Hindlimb muscle (tissue), 1 donor: ENCODE results near the gene NSRP1. TPM values are rescaled to one million over a fixed set of nuclear protein-coding genes. Genes with fewer than 3 reads are reported as not detected.
"Not testable (repeated sequence)": the region's sequence is repeated elsewhere in the genome, so short reads cannot be mapped to it uniquely, and the experiment has no call there.

Experiments
- DNase-seq: peaks from one replicate; pipeline ENCODE4 v3.0.0-alpha.2; 2013
- polyA plus RNA-seq: library from polyadenylated mRNA; unstranded; fragments of 120-200 nt; gene quantifications from one replicate; pipeline ENCODE4 v1.2.1, GENCODE V29; 2013; ENCODE audit not compliant: insufficient read length

Gene NSRP1
- polyA plus RNA-seq, 1 donor: 25.8 TPM

DNA sequence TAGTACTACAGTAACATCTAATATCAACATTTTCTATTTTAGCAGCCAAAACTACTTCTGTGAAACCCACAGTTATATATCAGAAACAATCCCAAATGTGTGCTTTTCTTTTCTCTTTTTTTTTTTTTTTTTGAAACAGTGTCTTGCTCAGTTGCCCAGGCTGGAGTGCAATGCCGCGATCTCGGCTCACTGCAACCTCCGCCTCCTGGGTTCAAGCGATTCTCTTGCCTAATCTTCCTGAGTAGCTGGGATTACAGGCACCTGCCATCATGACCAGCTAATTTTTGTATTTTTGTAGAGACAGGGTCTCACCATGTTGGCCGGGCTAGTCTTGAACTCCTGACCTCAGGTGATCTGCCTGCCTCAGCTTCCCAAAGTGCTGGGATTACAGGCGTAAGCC, 2.0 kb downstream of the NSRP1 start:
- not testable (repeated sequence) for DNase-seq

DNA sequence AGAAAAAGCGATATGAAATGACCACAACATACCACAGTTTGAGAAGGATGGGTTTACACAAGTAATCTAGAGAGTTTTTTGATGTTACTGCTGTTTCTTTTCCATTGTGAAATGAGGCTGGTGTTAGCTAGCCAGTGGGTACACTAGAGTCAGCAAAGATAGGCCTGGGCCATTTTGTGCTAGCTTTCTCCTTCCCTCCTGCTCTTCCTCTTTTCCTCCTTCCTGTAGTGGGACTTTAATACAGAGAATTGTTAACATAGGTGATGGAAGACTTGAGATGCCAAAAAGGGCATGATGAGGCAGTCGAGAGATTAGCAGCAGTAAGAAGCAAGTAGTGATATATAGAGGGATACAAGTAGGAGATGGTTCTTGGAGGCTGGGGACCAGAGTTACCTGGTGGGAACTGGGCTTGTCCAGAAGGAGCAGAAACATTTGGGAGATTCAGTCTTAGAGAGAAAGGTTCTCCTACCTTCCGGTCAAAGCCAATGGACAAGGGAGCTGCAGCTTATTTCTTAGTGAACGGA, 7.7 kb downstream of the NSRP1 start:
- no peak for DNase-seq

DNA sequence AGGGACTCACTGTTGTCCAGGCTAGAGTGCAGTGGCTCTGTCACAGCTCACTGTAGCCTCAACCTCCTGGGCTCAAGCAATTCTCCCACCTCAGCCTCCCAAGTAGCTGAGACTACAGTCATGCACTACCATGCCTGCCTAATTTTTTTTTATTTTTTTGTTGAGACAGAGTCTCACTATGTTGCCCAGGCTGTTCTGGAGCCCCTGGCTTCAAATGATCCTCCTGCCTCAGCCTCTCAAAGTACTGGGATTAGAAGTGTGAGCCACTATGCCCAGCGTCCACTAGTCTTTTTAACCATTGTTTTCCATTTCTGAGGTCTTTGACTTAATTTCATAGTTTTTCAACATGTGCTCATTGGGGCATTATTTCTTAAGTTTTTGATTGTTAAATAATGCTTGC, 13.5 kb downstream of the NSRP1 start:
- DNase-seq: no peak

DNA sequence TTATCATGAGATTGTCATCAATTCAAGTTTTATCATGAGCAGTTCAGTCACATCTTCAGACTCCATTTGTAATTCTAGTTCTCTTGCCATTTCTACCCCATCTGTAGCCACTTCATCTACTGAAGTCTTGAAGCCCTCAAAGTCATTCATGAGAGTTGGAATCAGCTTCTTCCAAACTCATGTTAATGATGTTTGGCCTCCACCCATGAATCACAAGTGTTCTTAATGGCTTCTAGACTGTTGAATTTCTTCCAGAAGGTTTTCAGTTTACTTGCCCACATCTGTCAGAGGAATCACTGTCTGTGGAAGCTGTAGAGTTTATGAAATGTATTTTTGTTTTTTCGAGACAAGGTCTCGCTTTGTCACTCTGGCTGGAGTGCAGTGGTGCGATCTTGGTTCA, 16.0 kb downstream of the NSRP1 start:
- DNase-seq: no peak

DNA sequence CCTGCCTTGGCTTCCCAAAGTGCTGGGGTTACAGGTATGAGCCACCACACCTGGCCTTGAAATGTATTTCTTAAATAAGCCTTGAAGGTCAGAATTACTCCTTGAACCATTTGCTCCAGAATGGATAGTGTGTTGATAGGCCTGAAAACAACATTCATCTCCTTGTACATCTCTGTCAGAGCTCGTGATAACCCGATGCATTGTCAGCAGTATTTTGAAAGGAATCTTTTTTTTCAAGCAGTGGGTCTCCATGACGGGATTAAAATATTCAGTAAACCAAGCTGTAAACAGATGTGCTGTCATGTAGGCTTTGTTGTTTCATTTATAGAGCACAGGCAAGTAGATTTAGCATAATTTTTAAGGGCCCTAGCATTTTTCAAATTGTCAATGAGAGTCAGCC, 16.6 kb downstream of the NSRP1 start:
- no peak for DNase-seq

DNA sequence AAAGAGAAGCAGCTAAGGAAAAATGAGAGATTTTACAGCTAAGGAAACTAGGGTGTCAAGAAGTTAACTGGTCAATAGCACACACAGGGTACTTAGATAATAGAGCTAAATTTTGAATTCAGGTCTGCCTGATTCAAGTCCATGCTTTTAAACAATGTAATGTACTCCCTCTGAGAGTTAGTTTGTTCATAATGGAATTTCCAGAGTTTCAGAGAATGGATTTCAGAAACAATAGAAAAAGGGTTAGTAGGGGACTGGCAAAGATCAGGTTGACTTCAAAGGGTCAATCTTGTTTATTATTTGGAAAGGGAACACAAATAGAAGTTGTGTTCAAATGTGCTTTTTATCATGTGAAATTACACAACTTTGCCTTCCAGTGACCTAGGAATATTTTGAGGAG, 17.9 kb downstream of the NSRP1 start:
- DNase-seq: no peak

DNA sequence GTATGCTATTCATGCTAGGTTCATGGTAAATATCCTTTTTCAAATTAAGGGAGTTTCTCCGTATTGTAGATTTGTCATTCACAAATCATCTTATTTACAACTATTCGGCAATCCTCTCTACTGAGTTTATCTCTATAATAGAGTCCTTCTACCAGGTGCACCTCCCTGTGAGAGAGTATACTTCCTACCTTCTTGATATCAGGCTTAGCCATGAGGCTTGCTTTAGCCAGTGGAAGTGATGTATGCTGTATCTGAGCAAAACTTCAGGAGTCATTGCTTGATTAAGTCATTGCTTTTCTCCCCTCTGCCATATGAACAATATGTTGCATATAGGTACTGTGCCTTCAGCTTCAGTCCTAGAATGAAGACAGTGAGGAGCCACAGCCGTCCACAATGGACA, 20.5 kb downstream of the NSRP1 start:
- no peak for DNase-seq

DNA sequence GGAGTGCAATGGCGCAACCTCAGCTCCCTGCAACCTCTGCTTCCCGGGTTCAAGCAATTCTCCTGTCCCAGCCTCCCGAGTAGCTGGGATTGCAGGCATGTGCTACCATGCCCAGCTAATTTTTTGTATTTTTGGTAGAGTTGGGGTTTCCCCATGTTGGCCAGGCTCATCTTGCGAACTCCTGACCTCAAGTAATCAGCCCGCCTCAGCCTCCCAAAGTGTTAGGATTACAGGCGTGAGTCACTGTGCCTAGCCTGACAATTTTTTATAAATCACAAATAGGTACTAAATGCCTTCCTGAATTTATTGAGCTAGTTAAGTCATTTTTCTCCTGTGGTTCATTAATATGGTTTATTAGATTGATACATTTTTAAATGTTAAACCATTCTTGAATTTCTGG, 31.2 kb downstream of the NSRP1 start:
- DNase-seq: not testable (repeated sequence)

DNA sequence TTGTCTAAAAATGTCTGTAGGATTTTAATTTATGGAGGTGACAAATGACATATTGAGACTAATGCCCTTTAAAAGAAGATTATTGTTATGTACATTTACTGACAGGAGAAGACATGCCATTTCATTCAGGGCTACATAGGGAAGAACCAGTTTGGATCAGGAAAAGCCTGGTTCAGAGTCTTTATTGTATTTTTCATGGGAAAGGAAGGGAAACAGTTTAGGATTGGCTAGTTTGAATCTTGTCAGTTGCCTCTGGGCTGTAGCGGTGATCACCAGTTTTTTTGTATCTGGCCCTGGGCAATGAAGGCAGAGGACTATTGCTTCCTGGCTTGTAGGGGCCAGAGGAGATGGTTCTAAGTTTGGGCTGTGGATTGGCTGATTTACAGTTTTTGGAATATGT, 31.8 kb downstream of the NSRP1 start:
- DNase-seq: no peak

DNA sequence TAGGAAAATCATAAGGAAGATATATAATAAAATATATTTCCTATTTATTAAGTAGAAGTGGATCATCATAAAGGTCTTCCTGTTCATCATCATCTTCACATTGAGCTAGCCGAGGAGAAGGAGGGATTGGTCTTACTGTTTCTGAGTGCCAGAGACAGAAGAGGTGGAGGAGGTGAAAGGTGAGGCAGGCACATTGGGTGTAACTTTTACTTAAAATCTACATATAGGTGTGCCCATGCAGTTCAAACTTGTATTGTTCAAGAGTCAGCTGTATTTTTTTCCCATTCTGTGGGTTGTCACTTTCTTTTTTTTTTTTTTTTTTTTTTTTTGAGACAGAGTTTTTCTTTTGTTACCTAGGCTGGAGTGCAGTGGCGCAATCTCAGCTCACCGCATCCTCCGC, 34.9 kb downstream of the NSRP1 start:
- no peak for DNase-seq

DNA sequence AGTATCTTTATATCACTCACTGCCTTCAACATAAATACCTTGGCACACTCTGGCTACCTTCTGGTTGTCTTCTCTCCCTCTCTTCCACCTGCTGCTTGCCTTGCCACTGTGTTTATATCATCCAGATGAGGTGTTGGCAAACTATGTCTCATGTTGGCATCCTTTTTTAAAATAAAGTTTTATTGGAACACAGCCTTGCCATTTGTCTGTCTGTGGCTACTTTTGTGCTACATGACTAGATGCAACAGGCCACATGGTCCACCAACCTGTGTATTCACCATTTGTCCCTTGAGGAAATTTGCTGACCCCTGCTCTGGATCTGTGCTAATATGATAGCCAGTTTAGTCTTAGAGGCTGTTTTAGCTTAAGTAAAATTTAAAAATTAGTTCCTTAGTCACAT, 36.8 kb downstream of the NSRP1 start:
- no peak for DNase-seq

DNA sequence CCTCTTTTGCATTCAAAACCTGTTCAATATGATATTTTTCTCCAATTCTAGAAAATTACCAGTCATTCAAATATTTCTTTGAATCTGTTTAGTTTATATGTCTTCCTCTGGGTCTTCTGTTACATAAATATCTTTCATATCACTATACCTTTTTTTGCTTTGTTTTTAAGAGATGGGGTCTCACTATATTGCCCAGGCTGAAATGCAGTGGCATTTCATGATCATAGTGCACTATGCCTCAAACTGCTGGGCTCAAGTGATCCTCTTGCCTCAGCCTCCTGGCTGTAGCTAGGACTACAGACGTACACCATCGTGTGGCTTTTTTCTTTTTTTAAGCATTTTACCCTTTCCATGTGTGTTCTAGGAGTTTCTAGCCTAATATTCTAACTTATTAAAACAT, 38.8 kb downstream of the NSRP1 start:
- DNase-seq: no peak

DNA sequence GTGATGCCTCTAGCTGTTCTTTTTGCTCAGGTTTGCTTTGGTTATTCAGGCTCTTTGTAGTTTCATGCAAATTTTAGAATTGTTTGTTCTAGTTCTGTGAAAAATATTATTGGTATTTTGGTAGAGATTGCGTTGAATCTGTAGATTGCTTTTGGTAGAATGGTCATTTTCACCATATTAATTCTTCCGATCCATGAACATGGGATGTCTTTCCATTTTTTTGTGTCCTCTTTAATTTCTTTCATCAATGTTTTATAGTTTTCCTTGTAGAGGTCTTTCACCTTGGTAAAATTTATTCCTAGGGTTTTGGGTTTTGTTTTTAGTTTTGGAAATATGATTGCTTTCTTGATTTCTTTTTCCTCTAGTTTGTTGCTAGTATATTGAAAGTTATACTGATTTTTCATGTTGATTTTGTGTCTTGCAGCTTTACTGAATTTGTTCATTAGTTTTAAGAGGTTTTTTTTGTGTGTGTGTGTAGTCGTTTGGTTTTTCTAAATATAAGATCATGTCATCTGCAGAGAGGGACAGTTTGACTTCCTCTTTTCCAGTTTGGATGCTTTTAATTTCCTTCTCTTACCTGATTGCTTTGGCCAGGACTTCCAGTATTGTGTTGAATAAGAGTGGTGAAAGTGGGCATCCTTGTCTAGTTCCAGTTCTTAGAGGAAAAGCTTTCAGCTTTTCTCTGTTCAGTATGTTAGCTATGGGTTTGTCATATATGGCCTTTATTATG, 42.4 kb downstream of the NSRP1 start:
- no peak for DNase-seq

DNA sequence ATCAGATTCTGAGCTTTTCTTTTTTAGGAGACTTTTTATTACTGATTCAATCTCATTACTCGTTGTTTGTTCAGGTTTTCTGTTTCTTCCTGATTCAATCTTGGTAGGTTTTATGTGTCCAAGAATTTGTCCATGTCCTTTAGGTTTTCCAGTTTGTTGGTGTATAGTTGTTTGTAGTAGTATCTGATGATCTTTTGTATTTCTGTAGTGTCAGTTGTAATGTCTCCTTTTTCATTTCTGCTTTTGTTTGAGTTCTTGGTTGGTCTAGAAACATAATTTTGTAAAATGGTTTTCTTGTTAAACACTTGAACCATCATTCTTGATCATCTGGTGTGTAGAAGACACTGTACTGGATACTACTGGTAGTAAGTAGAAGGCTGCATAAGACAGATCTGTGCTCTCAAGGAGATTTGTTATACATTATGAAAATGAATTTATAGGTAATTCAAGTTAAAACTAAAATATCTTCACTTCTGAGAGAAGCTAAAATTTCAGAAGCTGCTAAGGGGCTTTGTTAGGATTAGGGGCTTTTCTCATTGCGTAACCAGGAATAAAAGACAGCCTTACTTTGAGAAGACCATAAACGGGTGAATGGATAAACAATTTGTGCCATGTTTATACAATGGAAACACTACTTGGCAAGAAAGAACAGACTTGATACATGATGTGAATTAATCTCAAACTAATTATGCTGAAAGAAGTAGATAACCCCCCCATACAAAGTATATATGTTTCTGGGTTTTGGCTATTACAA, 44.0 kb downstream of the NSRP1 start:
- no peak for DNase-seq

DNA sequence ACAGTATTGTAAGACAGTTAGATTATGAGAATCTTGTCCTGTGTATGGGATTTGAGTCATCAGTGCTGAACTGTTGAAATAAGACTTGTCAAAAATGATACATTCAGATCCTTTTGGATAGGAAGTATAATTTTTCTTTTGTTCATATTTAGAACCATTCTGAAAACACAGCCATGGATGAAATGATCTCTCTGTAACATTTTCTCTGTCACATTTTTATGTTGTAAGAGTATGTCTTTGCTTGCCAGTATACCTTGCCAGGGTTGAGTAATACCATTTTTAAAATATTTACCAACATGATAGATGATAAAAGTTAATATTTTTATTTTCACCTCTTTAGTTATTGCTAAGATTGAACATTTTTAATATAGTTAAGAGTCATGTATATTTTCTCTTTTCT, 45.0 kb downstream of the NSRP1 start:
- no peak for DNase-seq

DNA sequence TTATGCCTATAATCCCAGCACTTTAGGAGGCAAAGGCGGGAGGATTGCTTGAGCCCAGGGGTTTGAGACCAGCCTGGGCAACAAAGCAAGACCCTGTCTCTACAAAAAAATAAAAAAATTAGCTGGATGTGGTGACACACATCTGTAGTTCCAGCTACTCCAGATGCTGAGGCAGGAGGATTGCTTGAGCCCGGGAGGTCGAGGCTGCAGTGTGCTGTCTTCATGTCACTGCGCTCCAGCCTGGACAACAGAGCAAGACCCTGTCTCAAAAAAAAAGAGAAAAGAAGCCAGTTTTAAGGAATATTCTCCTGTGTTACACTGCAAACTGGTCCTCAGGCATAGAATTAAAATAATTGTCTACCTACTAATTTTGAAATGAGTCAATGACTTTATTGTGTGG, 47.9 kb downstream of the NSRP1 start:
- DNase-seq: no peak

DNA sequence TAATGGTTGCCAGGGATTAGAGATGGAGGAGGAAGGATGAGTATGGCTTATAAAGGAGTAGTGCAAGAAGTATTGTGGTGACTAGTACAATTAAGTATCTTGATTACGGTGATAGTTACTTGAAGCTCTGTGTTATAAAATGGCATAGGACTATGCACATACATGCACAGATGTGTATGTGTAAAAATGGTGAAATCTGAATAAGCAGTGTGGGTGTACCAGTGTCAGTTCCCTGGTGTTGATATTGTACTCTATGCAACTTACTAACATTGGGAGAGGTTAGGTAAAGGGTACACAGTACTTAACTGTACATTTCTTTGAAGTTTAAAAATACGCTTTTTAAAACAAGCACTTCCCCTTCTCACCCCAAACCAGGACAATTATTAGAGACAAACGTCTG, 48.5 kb downstream of the NSRP1 start:
- DNase-seq: no peak

DNA sequence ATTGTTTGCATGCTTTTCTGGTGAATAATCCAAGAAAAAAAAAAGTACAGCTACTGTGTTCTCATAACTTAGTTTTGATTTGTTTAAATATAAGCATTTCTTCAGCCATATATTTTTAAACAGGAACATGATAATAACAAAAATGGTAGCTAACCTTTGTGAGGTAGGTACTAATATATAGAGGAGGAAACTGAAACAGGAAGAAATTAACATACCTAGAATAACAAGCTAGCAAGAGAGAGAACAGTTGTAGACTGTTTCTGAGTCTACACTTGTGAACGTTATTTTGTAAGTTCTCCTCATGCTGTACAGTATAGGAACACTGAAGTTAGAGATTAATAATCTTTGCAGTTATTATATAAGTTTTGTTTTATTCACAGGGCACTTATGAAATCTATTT, 49.3 kb downstream of the NSRP1 start:
- no peak for DNase-seq

DNA sequence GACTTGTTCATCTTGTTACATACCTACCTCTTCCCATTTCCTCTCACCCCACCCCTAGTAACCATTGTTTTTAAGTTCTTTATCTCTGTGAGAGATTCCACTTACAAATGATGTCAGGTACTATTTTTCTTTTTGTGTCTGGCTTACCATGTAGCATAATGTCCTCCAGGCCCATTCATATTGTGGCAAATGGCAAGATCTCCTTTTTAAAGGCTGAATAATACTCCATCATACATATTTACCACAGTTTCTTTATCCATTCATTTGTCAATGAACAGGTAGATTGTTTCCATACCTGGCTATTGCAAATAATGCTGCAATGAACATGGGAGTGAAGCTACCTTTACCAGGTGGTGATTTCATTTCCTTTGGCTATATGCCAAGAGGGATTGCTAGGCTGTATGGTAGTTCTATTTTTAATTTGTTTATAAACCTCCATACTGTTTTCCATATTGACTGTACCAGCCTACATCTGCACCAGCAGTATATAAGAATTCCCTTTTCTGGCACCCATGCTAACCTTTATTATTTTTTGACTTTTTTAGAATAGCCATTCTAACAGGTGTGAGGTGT, 53.9 kb downstream of the NSRP1 start:
- no peak for DNase-seq

DNA sequence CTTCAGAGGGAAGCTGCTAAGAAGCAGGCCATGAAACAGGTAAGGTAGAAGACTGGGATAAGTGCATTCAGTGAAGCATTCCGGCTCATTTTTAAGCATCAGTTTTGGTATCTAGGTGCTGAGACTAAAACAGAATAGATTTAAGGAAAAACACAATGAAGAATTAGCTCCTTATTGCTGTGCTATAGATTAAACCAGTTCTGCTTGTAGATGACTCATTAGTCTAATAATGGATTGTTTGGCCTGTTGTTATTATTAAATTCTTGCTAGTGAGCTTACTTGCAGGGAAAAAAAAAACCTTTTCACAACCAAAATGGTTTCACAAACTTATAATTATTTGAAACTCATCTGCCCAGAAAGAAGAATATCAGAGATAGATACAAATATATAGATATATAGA, 55.9 kb downstream of the NSRP1 start:
- DNase-seq: no peak

DNA sequence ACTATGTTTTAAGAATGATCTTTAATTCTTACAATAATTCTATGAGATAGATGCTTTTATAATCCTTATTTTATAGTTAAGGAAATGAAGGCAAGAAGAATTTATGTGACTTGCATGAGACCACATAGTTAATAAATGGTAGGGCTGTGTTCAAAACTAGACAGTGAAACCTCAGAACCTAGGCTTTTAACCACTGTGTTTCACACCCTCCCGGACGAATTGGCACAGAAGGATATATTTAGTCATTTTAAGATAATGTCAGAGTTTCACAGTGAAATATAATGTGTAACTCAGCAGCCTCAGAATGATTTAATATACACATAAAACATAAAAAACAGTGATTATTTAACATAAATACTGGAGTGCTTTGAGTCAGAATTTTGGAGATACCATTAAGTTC, 57.0 kb downstream of the NSRP1 start:
- no peak for DNase-seq

DNA sequence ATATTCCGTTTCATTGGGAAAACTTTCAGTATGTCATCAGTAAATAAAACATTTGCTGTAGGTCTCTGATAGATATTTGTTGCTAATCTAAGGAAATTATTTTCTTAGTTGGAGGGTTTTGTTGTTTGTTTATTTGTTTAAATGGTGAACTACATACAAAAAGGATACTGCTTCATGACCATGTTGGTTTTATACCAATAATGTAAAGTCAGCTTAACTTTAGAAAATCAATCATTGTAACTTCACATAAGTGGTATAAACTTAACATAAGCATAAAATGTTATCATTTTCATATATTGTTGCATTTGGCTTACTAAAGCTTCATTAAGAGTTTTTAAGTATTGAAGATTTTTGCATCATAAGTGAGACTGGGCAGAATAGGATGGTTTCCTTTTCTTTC, 57.9 kb downstream of the NSRP1 start:
- DNase-seq: no peak

DNA sequence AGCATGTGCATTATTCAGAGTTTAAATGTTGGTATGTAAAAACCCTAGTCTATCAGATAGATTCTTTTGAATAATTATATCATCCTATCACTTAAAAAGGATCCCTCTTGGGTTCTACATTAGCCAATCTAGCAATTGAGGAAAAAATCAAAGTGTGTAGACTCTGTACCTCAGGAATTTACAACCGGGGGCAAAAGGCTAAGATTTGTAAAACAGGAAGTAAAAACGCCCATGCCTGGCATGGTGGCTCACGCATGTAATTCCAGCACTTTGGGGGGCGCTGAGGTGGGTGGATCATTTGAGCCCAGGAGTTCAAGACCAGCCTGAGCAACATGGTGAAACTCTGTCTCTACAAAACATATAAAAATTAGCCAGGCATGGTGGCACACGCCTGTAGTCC, 60.2 kb downstream of the NSRP1 start:
- DNase-seq: no peak

DNA sequence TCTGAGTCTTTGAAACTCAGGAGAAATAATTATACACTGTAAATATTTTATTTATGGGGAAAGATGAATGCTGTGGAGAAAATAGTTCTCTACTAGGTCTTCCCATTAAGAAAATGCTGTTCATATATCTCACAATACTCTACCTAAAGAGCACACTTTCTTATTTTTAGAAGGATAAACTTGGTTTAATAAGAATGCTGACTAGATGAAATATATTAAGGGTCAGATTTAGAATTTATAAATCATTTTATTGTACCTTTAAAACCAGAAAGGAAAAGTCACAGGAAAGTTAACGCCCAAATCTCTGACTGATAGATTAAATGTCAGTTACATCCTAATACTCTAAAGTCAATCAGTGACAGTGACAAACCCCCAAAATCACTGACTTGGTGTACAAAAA, 70.1 kb downstream of the NSRP1 start:
- DNase-seq: no peak
